Neural cell (in vitro differentiated cells): ENCODE data around the gene AREG. TPM values are rescaled to one million over a fixed set of nuclear protein-coding genes. Genes with fewer than 3 reads are reported as not detected.

Experiments used
- H2AFZ ChIP-seq: fragments of 200-600, 300-800 bp; sonication (generic), shearing (Covaris generic); 2 replicates; pipeline ENCODE4 v1.6.0; 2014; ENCODE audit warnings: low read depth, mild to moderate bottlenecking, antibody characterized with exemption, low read length, moderate library complexity
- H3F3A ChIP-seq: fragments of 200-600 bp; shearing (Covaris generic); 2 replicates; pipeline ENCODE4 v1.6.1; 2016; ENCODE audit warnings: mild to moderate bottlenecking, moderate library complexity, mixed read lengths, antibody characterized with exemption, low read length; ENCODE audit not compliant: insufficient read depth, poor library complexity, severe bottlenecking
- H3K27ac ChIP-seq: fragments of 200-600, 300-800 bp; sonication (generic), shearing (Covaris generic); 2 replicates; pipeline ENCODE4 v1.5.1; 2014; ENCODE audit warnings: mild to moderate bottlenecking, low read length, moderate library complexity
- H3K27me3 ChIP-seq: fragments of 300-800, 200-600 bp; sonication (generic), shearing (Covaris generic); 2 replicates; pipeline ENCODE4 v1.6.0; 2014; ENCODE audit warnings: mild to moderate bottlenecking, low read depth, low read length, moderate library complexity; ENCODE audit not compliant: insufficient read depth
- H3K36me3 ChIP-seq: fragments of 300-800, 200-600 bp; sonication (generic), shearing (Covaris generic); 2 replicates; pipeline ENCODE4 v1.5.1; 2014; ENCODE audit warnings: mild to moderate bottlenecking, antibody characterized with exemption, low read length, moderate library complexity; ENCODE audit not compliant: insufficient read depth
- H3K4me2 ChIP-seq: fragments of 300-800, 200-600 bp; sonication (generic), shearing (Covaris generic); 2 replicates; pipeline ENCODE4 v1.6.0; 2014; ENCODE audit warnings: mild to moderate bottlenecking, low read length
- H3K4me3 ChIP-seq: fragments of 300-800, 200-600 bp; sonication (generic), shearing (Covaris generic); 2 replicates; pipeline ENCODE4 v1.5.1; 2014; ENCODE audit warnings: mild to moderate bottlenecking, low read length, moderate library complexity
- H3K79me2 ChIP-seq: fragments of 200-600 bp; shearing (Covaris generic); replicated peaks from 2 replicates; pipeline ENCODE4 v1.6.0; 2014; ENCODE audit warnings: mild to moderate bottlenecking, low read length, moderate library complexity; ENCODE audit not compliant: insufficient read depth
- H3K9ac ChIP-seq: fragments of 300-800, 200-600 bp; sonication (generic), shearing (Covaris generic); 2 replicates; pipeline ENCODE4 v1.6.1; 2016; ENCODE audit warnings: mild to moderate bottlenecking, low read length, mixed read lengths
- H3K9me2 ChIP-seq: fragments of 200-600 bp; shearing (Covaris generic); 2 replicates; pipeline ENCODE4 v1.6.1; 2016; ENCODE audit warnings: mild to moderate bottlenecking, low read length, mixed read lengths; ENCODE audit not compliant: insufficient read depth
- H3K9me3 ChIP-seq: fragments of 200-600, 300-800 bp; sonication (generic), shearing (Covaris generic); 2 replicates; pipeline ENCODE4 v1.6.1; 2016; ENCODE audit warnings: mild to moderate bottlenecking, mixed run types, low read length, moderate library complexity, mixed read lengths
- H4K20me1 ChIP-seq: fragments of 200-600 bp; shearing (Covaris generic); 2 replicates; pipeline ENCODE4 v1.6.1; 2016; ENCODE audit warnings: mild to moderate bottlenecking, mixed run types; ENCODE audit not compliant: insufficient read depth
- CTCF ChIP-seq: fragments of 450-650 bp; IDR thresholded peaks from 2 replicates; pipeline ENCODE4 v1.5.1; 2014; ENCODE audit warnings: antibody characterized with exemption, mild to moderate bottlenecking, moderate library complexity; ENCODE audit not compliant: poor library complexity, severe bottlenecking
- EP300 ChIP-seq: fragments of 450-650 bp; conservative IDR thresholded peaks from 2 replicates; pipeline ENCODE4 v1.6.1; 2014; ENCODE audit warnings: antibody characterized with exemption, mild to moderate bottlenecking, moderate library complexity; ENCODE audit not compliant: poor library complexity, severe bottlenecking
- EZH2 ChIP-seq: fragments of 200-600, 300-800 bp; shearing (Covaris generic), sonication (generic); IDR thresholded peaks from 2 replicates; pipeline ENCODE4 v1.6.1; 2014; ENCODE audit warnings: antibody characterized with exemption, low read length, borderline replicate concordance, mild to moderate bottlenecking; ENCODE audit not compliant: insufficient read depth, poor library complexity, severe bottlenecking
- MXI1 ChIP-seq: fragments of 450-650 bp; conservative IDR thresholded peaks from 2 replicates; pipeline ENCODE4 v1.6.1; 2014; ENCODE audit warnings: antibody characterized with exemption, mild to moderate bottlenecking; ENCODE audit not compliant: poor library complexity, severe bottlenecking
- POLR2AphosphoS5 ChIP-seq: IDR thresholded peaks from 2 replicates; pipeline ENCODE4 v1.6.1; 2012
- RAD21 ChIP-seq: fragments of 450-650 bp; conservative IDR thresholded peaks from 2 replicates; pipeline ENCODE4 v1.6.1; 2014; ENCODE audit warnings: antibody characterized with exemption, mild to moderate bottlenecking, moderate library complexity
- REST ChIP-seq: IDR thresholded peaks from 2 replicates; pipeline ENCODE4 v1.6.1; 2012; ENCODE audit warnings: borderline replicate concordance
- SMC3 ChIP-seq: fragments of 450-650 bp; conservative IDR thresholded peaks from 2 replicates; pipeline ENCODE4 v1.6.1; 2014; ENCODE audit warnings: antibody characterized with exemption, mild to moderate bottlenecking, moderate library complexity; ENCODE audit not compliant: poor library complexity
- TAF1 ChIP-seq: IDR thresholded peaks from 2 replicates; pipeline ENCODE4 v1.6.1; 2012; ENCODE audit warnings: low read depth
- polyA plus RNA-seq: library from polyadenylated mRNA; depleted of rRNA; stranded (reverse); fragments of >200 nt; gene quantifications from 2 replicates; pipeline ENCODE4 v1.2.3, GENCODE V29; 2014

AREG gene
- polyA plus RNA-seq, 1 donor from 2014 or later = not detected

- no peaks in the 10 kb centered on the region for H4K20me1 ChIP-seq
- H3K79me2 ChIP-seq = no peaks in the 10 kb centered on the region
- no peak overlapping the region for H2AFZ ChIP-seq
- H3K9me3 ChIP-seq = no peaks in the 10 kb centered on the region
- no peak overlapping the region for H3K4me2 ChIP-seq
- no peak overlapping the region for H3K9ac ChIP-seq
- H3K4me3 ChIP-seq = no peak overlapping the region
- no peaks in the 10 kb centered on the region for H3K9me2 ChIP-seq
- no peak for TF ChIP-seq RAD21
- TF ChIP-seq SMC3 = no peak
- TF ChIP-seq CTCF = no peak
- TF ChIP-seq POLR2AphosphoS5 = no peak
- no peak for TF ChIP-seq TAF1
- no peak for TF ChIP-seq EZH2
- no peak for TF ChIP-seq EP300
- TF ChIP-seq REST = no peak
- TF ChIP-seq MXI1 = no peak
- H3K27me3 ChIP-seq = no peaks in the 10 kb centered on the region
- H3K27ac ChIP-seq = no peak overlapping the region
- H3K36me3 ChIP-seq = no peaks in the 10 kb centered on the region
- H3F3A ChIP-seq = no peaks in the 10 kb centered on the region
These were observed 10.6 kb downstream of the AREG start for GRCh38 chr4:74455361-74456055.

GRCh38 chr4:74456056-74456744 lies 11.3 kb downstream of the AREG start:
- Histone ChIP-seq H3K4me3 (no peak overlapping the region), H3K9me2 (no peaks in the 10 kb centered on the region), H2AFZ (no peak overlapping the region), H3K27me3 (no peaks in the 10 kb centered on the region), H3K4me2 (no peak overlapping the region), H3K36me3 (no peaks in the 10 kb centered on the region), H3K9me3 (no peaks in the 10 kb centered on the region), H3K9ac (no peak overlapping the region), H4K20me1 (no peaks in the 10 kb centered on the region), H3F3A (no peaks in the 10 kb centered on the region), H3K79me2 (no peaks in the 10 kb centered on the region), H3K27ac (no peak overlapping the region)
- no peak for TF ChIP-seq POLR2AphosphoS5
- TF ChIP-seq RAD21 = no peak
- TF ChIP-seq CTCF = no peak
- no peak for TF ChIP-seq MXI1
- no peak for TF ChIP-seq EZH2
- no peak for TF ChIP-seq SMC3
- TF ChIP-seq TAF1 = no peak
- TF ChIP-seq EP300 = no peak
- TF ChIP-seq REST = no peak
